ENCODE data around the gene ARL15.
"Not testable (repeated sequence)": the region's sequence is repeated elsewhere in the genome, so short reads cannot be mapped to it uniquely, and the experiment has no call there.

Gene ARL15

GRCh38 chr5:53884417-53884816 lies 426.0 kb downstream of the ARL15 start:
- no peak overlapping the region for H3K27ac ChIP-seq
- no peak for DNase-seq (ENCODE audit: low read depth, low spot score)

- no peak for DNase-seq (ENCODE audit: low read depth, low spot score)
These were observed 427.7 kb downstream of the ARL15 start for GRCh38 chr5:53882676-53883031.

GRCh38 chr5:53882006-53882675 lies 428.2 kb downstream of the ARL15 start:
- DNase-seq (ENCODE audit: low read depth, low spot score) = no peak
- H3K27ac ChIP-seq = no peak overlapping the region

More at GRCh38 chr5:53882676-53883031, 427.7 kb downstream of the ARL15 start:
- H3K27ac ChIP-seq = no peak overlapping the region

GRCh38 chr5:53879708-53880323 lies 430.6 kb downstream of the ARL15 start:
- DNase-seq (ENCODE audit: low read depth, low spot score) = no peak
- no peak overlapping the region for H3K27ac ChIP-seq

- no peak overlapping the region for H3K27ac ChIP-seq
These were observed 432.4 kb downstream of the ARL15 start for GRCh38 chr5:53878015-53878414.

DNA sequence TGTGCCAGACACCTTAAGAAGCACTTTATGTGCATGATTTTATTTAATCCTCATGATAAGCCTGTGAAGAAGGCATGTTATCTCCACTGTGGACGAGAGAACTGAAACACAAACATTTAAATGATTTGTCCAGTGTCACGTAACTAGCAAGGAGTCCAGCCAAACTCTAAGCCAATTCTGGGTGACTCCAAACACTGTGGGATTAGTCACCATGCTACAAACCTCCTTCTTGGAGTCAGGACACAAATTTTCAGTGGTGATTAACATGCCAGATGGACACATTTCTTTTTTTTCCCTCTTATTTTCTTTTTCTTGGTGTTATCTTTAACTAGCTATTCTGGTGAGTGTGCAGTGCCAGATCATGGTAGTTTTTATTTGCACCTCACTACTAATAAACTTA lies 433.1 kb downstream of the ARL15 start:
- no peak for DNase-seq (ENCODE audit: low read depth, low spot score)
- H3K27ac ChIP-seq = no peak overlapping the region

More at GRCh38 chr5:53878015-53878414, 432.4 kb downstream of the ARL15 start:
- DNase-seq (ENCODE audit: low read depth, low spot score) = no peak

GRCh38 chr5:53874409-53874808 lies 436.0 kb downstream of the ARL15 start:
- no peak for DNase-seq (ENCODE audit: low read depth, low spot score)
- H3K27ac ChIP-seq = no peak overlapping the region

DNA sequence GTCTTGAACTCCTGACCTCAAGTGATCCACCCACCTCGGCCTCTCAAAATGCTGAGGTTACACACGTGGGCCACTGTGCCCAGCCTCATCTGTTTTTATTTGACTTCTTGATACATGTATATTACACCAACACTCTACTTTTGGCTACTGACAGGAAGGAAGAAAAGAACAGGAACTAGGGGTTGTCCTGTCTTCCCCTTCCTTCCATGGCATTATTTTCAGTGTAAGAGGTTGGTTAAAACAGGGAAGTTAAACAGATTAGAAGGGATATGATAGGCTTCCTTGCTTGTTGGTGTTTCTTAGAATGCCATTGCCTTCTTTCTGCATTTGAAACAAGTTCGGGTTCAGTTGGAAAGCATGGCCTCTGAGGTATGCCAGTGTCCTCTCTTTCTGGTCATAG lies 437.1 kb downstream of the ARL15 start:
- no peak overlapping the region for H3K27ac ChIP-seq
- no peak for DNase-seq (ENCODE audit: low read depth, low spot score)

- H3K27ac ChIP-seq = no peak overlapping the region
- no peak for DNase-seq (ENCODE audit: low read depth, low spot score)
These were observed 438.6 kb downstream of the ARL15 start for GRCh38 chr5:53871775-53872174.

GRCh38 chr5:53871050-53871449 lies 439.3 kb downstream of the ARL15 start:
- DNase-seq (ENCODE audit: low read depth, low spot score) = no peak

DNA sequence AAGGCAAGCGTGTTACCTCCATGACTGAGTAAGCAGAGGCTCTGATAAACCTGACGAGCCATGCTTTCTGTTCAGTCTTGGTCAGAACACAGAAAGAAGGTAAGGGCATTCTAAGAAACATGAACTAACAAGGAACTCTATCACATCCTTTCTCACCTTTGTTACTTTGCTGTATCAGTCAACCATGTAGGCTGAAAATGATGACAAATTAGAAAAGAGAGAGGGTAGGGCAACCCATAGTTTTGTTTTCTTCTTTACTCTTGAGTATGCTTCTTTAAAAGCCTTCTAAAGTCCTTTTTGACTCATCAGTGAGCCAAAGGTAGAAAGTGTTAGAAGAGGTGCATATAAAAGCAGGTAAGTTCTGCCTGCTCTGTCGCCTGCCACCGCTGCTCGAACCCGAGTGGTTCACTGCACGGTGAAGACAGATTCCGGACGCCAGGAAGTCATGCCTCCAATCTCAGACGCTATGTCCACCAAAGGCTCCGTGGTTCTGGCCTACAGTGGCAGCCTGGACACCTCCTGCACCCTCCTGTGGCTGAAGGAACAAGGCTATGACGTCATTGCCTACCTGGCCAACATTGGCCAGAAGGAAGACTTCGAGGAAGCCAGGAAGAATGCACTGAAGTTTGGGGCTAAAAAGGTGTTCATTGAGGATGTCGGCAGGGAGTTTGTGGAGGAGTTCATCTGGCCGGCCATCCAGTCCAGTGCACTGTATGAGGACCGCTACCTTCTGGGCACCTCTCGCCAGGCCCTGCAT lies 451.5 kb downstream of the ARL15 start:
- no peak overlapping the region for H3K27ac ChIP-seq
- no peak for DNase-seq (ENCODE audit: low read depth, low spot score)

More at GRCh38 chr5:53871050-53871449, 439.3 kb downstream of the ARL15 start:
- no peak overlapping the region for H3K27ac ChIP-seq

GRCh38 chr5:53856506-53856905 lies 453.9 kb downstream of the ARL15 start:
- no peak overlapping the region for H3K27ac ChIP-seq
- DNase-seq (ENCODE audit: low read depth, low spot score) = no peak

- DNase-seq (ENCODE audit: low read depth, low spot score); H3K27ac ChIP-seq: not testable (repeated sequence)
These were observed 473.4 kb downstream of the ARL15 start for GRCh38 chr5:53836851-53837430.

DNA sequence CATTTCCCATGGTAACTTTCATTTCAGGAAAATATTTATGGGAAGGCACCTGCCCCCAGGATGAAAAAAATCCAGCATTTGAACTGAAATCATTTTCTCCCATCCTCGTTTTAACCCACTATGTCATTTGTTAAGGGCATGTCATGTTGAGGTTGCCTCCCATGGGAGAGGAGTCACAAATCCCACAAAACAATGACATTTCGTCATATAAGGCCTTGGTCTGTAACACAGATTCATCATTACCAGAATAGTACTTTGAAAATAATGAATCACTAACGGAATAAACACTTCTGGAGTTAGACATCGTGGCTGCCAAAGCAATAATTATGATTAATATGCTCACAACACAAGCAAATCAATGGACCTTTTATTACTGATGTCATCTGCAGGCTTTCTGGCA lies 475.9 kb downstream of the ARL15 start:
- no peak overlapping the region for H3K27ac ChIP-seq
- no peak for DNase-seq (ENCODE audit: low read depth, low spot score)
